A549 treated with Hydrocortisone at 1 μM for 4 hours (cell line): ENCODE data around the gene PDE7B. TPM values are rescaled to one million over a fixed set of nuclear protein-coding genes. Genes with fewer than 3 reads are reported as not detected.

Experiments used
- total RNA-seq: library from RNA; stranded (reverse); fragments of 200-300 nt; extraction: Qiagen RNA extraction; gene quantifications from 5 replicates; pipeline ENCODE4 v1.2.3, GENCODE V29; 2022

PDE7B gene
- total RNA-seq: 0.62 to 0.73 TPM (median 0.63 TPM) in 5 replicates

GRCh38 chr6:135851442-135852271 lies at the start of gene PDE7B:
TSS of gene PDE7B (plus strand) at chr6:135851701.

